Uterus (tissue), 2 donors: Measurements from ENCODE around the gene ZNF341.

Experiments used
- CTCF ChIP-seq, 4 experiments: fragments of 200-600 bp in 2 of 4; fragments of 450-650 bp in 2 of 4; sonication (generic) in 2 of 4; IDR thresholded peaks; one replicate each; pipeline ENCODE4 v1.5.1; 2016 to 2019; ENCODE audit warnings: antibody characterized with exemption in 4 of 4, mild to moderate bottlenecking in 2 of 4, moderate library complexity in 1 of 4
- POLR2A ChIP-seq, 2 donors: fragments of 450-650 bp; IDR thresholded peaks; one replicate each; pipeline ENCODE4 v1.6.1; 2016; ENCODE audit warnings: antibody characterized with exemption in 2 of 2, mild to moderate bottlenecking in 1 of 2, moderate library complexity in 1 of 2

- TF ChIP-seq CTCF (IDR thresholded peaks at IDR 0.05): no peak
- no peak for TF ChIP-seq POLR2A (IDR thresholded peaks at IDR 0.05)
Measured at GRCh38 chr20:33727115-33727479, 4.7 kb upstream of the ZNF341 start.
